ENCODE measurements around the gene ACAP2.

The ACAP2 gene

DNA sequence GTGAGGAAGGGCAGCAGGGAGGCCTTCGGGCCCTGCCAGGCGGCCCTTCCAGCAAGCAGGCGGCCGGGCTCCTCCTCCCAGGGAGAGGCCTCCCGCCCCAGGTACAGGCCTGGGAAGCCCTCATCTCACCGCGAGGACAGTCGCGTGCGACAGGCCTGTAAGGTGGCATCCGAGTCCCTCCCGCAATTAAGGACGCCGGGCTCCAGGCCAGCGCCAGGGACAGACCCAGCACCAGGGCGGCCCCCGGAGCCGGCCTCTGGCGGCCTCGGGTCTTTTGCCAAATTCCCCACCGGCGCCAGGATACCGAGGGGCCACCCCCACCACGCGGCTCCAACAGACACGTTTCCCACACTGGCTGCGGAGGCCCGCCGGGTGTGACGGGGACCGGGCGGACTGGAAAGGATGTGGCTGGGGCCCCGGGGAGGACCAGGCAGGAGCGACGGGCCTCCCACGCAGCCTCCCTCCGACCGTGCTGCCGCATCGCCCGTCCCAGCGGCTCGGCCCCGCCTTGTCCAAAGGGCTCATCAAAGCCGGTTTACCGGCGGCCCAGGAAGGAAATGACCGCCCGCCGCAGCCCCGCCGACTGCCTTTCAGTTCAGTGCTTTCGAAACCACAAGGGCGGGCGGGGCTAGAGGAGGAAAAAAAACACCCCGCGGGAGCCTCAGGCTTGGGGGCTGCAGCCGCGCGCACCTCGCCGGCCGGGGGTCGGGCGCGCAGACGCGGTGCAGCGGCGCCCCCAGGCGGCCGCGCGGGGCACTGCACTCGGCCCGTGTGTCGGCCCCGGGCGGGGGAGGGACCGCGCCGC, 183.1 kb downstream of the ACAP2 start:
- peak; percentile 96 for DNase-seq (ENCODE audit: low read depth)

GRCh38 chr3:195259154-195259474, 183.7 kb downstream of the ACAP2 start:
- peak; percentile 60 for DNase-seq (ENCODE audit: low read depth)

DNA sequence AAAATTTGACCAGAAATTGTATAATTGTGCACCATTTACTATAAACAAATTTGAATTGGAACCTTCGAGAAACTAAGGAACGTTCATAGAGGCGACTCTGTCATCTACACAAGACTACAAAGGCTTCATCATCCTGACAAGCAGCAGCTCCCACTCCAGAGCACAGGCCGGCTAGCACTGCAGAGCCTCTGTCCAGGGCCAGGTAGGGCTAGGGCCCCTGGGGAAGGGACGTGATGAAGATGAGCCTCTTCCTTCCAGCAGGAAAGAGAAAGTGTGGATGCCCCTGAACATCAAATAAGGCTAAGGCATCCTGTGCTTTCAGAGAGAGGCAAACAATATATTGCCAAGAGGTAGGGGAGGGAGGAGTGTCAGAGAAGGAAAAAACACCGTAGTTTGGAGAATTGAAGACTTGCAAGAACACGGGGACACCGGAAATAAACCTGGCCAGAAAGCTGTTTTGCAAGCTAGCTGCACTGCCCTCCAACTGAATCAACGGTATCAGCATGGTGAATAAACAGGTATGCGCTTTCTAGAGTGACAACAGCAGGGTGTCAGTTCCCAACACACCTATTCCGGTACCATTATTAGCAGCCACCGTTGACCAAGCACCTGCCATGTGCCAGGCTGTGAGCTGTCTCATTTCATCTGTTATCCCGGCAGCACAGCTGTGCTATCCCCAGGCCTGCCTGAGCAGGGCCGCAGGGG, 184.2 kb downstream of the ACAP2 start:
- DNase-seq (ENCODE audit: low read depth): peak; percentile 28

- DNase-seq (ENCODE audit: low read depth): peak; percentile 43
These were observed 185.1 kb downstream of the ACAP2 start for GRCh38 chr3:195257454-195258448.

DNA sequence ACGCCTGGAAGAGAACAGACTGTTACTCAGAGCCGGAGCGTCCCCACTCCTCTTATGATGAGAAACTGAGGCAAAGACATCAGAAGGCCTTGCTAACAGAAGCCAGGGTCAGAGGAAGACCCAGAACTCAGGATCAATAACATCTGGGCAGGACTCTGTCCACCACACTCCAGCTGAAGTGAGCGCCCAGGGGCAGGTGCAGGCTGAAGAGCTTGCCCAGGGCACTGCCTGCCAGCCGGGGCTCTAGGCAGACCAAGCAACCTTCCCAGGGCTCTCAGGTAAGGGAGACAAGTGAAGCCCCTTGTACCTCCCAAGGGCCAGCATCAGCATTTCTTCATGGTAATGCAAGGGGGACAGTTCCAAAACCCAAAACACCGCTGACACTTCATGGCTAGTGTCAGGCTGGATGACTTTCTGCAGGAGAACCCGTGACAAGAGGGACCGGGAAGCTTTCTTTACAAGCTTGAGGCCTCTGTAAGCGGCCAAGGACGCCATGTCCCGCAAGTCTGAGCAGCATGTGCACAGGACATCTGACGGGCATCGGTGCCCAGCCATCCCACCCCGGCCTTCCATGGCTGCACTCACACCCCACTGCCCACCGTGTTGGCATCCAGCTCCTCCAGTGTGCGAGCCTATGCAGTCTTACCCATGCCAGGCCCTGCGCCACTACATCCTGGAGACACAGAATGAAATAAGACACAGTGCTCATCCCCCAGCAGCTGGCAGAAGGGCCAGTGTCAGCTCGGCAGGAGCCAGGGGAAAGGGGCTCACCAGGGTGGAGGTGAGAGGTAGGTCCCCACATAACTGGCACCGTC, 186.0 kb downstream of the ACAP2 start:
- no peak for DNase-seq (ENCODE audit: low read depth)

- no peak for DNase-seq (ENCODE audit: low read depth)
These were observed 187.0 kb downstream of the ACAP2 start for GRCh38 chr3:195255571-195256501.

GRCh38 chr3:195255176-195255500, 187.7 kb downstream of the ACAP2 start:
- DNase-seq (ENCODE audit: low read depth): no peak

GRCh38 chr3:195254454-195255175, 188.2 kb downstream of the ACAP2 start:
- DNase-seq (ENCODE audit: low read depth): no peak

DNA sequence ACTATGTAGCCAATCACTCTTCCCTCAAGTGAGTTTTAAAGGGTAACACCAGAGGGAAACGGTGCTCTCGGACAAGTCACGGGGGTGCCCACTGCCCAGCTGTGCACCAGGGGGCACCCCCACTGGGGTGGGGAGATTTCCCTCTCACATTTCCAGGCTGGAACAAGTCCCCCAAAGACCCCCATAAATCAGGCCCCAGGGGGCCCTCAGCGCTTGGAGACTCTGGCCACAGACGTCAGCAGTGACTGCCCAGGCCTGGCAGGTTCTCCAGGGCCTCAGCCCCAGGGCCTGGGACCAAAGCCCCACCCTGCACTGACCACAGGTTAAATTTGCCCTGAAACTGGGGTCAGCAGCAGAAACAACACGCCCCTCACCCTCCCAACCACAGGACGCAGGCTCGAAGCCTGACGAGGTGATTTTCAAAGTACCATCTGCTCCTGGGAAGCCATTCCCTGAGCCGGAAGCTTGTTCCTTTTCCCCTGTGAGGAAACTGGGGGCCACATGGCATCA, 188.8 kb downstream of the ACAP2 start:
- DNase-seq (ENCODE audit: low read depth): no peak

GRCh38 chr3:195251336-195252065, 191.3 kb downstream of the ACAP2 start:
- no peak for DNase-seq (ENCODE audit: low read depth)

DNA sequence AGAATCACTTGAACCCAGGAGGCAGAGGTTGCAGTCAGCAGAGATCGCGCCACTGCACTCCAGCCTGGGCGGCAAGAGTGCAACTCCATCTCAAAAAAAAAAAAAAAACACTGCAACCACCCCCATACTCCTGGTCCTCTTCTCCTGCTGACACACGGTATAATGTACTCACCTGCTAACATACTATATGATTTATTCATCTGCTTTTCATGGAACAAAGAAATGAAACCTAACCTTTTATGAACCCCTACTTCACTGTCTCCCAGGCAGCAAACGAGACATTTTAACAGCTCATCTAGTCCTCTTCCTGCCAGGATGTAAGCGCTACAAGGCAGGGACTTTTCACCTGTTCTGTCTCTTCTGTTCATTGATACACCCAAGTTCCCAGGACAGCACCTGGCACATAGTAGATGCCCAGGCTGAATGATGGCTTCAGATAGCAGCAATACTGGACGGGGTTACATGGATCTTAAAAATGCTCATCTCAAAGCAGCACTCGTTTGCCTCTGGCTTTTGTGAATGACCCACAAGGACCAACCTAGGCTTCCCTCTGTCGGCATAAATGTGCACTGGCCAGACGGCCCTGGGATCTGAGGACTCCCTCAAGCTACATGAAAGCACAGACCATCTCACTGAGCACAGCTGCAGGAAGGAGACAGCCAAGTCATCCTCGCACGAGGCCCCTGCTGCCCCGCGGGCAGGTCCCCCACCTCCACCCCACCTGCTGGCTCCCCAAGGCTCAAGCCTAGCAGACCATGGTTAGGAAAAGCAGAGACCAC, 192.2 kb downstream of the ACAP2 start:
- peak; percentile 63 for DNase-seq (ENCODE audit: low read depth)

DNA sequence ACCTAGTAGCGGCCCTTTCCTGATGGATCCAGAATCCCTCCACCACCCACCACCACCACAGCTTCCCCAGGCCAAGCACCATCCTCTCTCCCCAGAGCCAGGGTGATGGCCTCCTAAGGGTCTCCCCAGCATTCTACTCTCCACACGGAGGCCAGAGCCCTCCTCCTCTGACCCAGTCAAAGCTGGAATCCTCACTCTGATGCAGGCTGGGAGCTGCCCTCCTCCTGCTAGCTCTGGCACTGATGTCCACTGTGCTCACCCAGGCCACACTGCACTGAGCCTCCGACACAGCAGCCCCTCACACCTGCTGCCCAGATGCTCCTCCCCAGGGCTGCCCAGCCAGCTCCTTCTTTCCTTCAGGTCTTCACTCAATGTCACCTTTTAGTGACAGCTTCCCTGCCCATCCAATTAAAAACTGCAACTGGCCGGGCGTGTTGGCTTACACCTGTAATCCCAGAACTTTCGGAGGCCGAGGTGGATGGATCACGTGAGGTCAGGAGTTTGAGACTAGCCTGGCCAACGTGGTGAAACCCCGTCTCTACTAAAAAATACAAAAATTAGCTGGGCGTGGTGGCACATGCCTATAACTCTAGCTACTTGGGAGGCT, 192.9 kb downstream of the ACAP2 start:
- DNase-seq (ENCODE audit: low read depth): no peak

DNA sequence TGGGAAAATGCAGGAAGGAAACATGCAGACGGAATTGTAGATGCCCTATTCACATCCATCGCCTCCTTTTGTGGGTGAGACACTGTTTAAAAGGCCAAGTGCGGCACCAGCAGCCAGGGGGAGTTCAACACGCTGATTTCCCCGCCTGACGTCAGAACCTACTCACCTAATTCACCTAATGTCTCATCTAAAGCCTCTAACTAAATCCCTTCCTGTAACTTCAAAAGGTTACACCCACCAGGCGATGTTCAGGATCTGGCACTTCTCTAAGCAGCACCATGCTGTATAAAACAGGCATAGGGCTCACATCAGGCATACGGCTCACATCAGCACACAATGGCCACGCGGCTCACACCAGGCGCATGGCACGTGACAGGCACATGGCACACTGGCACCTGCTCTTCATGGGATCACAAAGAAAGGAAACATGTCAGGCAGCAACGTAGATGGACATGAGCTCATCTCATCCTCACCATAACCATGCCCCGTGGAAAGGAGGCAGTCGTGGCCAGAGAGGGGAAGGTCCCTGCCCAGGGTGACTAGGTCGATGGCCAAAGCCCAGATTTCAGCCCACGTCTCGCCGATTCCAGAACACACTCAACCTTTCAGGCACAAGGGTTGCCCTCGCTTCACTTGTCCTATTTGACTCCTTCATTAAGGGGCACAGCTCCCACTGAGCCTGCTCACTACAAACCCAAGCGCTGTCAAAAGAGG, 193.6 kb downstream of the ACAP2 start:
- DNase-seq (ENCODE audit: low read depth): no peak

- no peak for DNase-seq (ENCODE audit: low read depth)
These were observed 194.5 kb downstream of the ACAP2 start for GRCh38 chr3:195248281-195248680.

- DNase-seq (ENCODE audit: low read depth): no peak
These were observed 195.0 kb downstream of the ACAP2 start for GRCh38 chr3:195247863-195248189.

DNA sequence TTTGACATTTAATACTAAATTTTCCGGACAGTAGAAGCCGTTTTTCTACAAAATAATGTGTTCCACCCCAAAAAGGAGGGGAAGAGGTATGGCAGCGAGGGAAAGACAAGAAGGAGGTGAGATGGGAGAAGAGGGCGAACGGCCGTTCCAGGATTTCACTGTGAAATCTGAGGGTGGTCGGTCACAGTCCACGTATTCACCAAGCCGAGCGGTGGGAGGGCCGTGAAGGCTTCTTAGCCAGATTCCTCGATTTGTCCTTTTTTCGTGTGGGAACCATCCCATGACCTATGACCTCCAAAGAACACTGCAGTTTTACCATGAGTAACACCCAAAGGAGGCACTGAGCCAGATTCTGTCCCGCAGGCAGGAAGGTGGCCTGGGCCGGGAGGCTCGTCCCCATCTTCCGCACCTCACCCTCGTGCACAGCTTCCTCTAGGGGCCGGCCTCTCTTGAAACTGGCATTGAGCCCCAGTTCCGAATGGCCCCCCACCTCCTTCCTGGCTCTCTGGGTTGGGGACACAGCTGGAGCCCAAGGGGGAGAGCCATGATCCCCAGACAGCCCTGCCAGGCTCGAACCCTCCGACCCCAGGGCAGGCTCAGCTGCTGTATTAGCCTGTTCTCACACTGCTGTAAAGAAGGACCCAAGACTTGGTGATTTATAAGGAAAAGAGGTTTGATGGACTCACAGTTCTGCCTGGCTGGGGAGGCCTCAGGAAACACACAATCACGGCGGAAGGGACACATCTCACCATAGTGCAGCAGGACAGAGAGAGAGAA, 195.5 kb downstream of the ACAP2 start:
- no peak for DNase-seq (ENCODE audit: low read depth)

All from iris pigment epithelial cell (primary cell).